ENCODE data around the gene DST.

- TF ChIP-seq CTCF (conservative IDR thresholded peaks at IDR 0.05 in 1 of 2, IDR thresholded peaks at IDR 0.05 in 1 of 2; ENCODE audit: low read depth in 1 of 2, low read length in 2 of 2) (no peak), EZH2 (IDR thresholded peaks at IDR 0.05; ENCODE audit: low read length, missing control alignments) (no peak)
These were observed 226.4 kb downstream of the DST start for GRCh38 chr6:56416247-56416646.
